GM21526 (cell line): ENCODE results near the gene OR51M1.
"Not testable (repeated sequence)": the region's sequence is repeated elsewhere in the genome, so short reads cannot be mapped to it uniquely, and the experiment has no call there.

Experiments used
- ATAC-seq: cut with Tn5 transposase; IDR thresholded peaks from one replicate; pipeline ENCODE4 v1.9.1; 2021; ENCODE audit warnings: moderate library complexity; ENCODE audit not compliant: unreplicated experiment, low FRiP score

OR51M1 gene, protein sequence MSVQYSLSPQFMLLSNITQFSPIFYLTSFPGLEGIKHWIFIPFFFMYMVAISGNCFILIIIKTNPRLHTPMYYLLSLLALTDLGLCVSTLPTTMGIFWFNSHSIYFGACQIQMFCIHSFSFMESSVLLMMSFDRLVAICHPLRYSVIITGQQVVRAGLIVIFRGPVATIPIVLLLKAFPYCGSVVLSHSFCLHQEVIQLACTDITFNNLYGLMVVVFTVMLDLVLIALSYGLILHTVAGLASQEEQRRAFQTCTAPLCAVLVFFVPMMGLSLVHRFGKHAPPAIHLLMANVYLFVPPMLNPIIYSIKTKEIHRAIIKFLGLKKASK

DNA sequence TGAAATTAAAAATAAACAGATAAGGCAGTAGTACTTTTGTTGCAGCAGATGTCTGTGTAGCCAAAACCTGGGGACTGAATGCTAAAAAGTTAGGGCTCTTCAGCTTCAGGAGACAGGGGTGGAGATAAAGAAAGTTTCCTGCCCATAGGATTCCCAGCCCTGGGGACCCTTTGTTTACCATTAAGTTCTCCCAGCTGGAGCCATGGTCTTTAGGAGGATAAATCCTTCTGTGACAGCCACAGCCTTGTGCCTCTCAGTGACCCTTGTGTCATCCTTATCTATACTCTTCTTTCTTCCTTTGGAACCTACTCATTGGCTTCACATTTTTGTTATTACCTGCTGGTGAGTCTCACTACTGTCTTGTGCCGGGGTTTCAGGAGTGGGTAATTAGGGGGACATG, at the start of gene OR51M1:
TSS of gene OR51M1 (plus strand) at position 237 of the 400 bp plus-strand sequence. CDS start 5,587 bp downstream, outside the sequence.
- no peak for ATAC-seq

- ATAC-seq: no peak
Observed at GRCh38 chr11:5335170-5335569, 48.4 kb upstream of the OR51M1 start.

DNA sequence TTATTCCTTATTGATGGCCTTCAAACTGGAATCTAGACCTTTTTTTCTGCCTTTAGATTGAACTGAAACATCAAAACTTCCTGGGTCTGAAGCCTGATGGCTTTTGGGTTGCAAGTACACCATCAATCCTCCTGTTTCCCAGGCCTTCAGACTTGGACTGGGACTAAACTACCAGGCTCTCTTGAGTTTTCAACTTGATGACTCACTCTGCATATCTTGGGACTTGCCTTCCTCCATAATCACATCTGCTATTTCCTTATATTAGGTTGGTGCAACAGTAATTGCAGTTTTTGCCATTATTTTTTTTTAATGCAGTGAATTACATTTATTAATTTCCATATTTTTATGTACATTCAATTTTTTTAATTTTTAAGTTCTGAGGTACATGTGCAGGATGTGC, 47.3 kb upstream of the OR51M1 start:
- no peak for ATAC-seq

DNA sequence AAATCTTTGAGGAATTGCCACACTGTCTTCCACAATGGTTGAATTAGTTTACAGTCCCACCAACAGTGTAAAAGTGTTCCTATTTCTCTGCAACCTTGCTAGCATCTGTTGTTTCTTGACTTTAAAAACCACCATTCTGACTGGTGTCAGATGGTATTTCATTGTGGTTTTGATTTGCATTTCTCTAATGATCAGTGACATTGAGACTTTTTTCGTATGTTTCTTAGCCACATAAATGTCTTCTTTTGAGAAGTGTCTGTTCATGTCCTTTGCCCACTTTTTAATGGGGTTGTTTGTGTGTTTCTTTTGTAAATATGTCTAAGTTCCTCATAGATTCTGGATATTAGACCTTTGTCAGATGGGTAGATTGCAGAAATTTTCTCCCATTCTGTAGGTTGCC, 46.4 kb upstream of the OR51M1 start:
- not testable (repeated sequence) for ATAC-seq

DNA sequence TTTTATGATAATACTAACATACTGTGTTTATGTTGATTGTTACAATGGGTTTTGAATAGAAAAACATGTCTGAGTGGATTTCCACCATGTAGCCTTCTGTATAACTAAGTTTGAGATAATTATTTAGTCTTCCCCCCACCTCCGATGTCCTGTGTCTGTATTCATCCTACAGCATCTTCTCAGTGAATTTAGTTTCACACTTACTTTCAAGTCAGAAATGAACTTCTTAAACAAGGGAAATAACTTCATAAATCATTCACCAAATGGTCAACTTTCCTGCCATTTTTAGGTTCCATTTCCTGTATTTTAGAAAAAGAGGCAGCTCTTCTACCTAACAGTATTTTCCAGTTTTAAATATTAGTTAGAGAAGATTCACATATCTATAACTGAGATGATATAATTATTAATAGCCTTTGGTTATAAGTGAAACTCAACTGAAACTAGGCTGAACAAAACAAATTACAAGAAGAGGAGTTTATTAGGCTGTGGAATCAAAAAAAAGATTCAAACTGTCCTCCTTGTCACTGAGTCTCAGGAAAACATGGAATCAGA, 43.8 kb upstream of the OR51M1 start:
- no peak for ATAC-seq

- ATAC-seq: no peak
Observed at GRCh38 chr11:5343474-5344335, 39.9 kb upstream of the OR51M1 start, which contains the start of gene OR51B5. Gene OR51B5, minus strand, starts transcription at chr11:5343524. Its CDS starts 0 bp downstream, at chr11:5343524.

GRCh38 chr11:5345831-5346230, 37.8 kb upstream of the OR51M1 start:
- no peak for ATAC-seq

DNA sequence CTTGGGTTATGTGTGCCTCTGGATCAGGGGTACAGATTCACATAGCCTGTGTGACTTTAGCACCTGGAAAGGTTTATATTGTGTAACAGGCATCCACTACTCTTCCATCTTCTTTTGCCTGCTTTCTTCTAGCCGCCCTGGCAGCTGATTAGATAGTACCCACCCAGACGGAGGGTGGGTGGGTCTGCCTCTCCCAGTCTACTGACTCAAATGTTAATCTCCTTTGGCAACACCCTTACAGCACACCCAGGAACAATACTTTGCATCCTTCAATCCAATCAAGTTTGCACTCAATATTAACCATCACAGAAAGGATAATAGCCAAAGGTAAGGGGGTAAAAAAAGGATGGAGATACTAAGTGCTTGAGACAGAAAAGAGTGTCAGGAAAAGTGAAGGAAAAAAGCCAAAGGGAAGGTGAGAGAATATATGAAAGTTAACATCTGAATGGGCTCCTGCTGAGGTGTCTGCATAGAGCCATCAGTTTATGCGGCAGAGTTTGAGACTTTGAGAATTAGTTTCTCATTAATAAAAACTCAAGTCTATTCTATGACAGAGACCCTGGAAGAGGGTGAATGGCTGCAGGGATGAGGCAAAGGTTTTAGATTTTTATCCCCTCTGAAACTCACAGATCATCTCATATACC, 34.9 kb upstream of the OR51M1 start:
- no peak for ATAC-seq

- no peak for ATAC-seq
Observed at GRCh38 chr11:5349550-5349949, 34.1 kb upstream of the OR51M1 start.

- ATAC-seq: no peak
Observed at GRCh38 chr11:5351208-5351607, 32.4 kb upstream of the OR51M1 start, which contains the start of gene OR51B6. Gene OR51B6, plus strand, starts transcription at chr11:5351508. Its CDS starts 0 bp downstream, at chr11:5351508.

GRCh38 chr11:5356031-5356430, 27.6 kb upstream of the OR51M1 start:
- ATAC-seq: not testable (repeated sequence)

DNA sequence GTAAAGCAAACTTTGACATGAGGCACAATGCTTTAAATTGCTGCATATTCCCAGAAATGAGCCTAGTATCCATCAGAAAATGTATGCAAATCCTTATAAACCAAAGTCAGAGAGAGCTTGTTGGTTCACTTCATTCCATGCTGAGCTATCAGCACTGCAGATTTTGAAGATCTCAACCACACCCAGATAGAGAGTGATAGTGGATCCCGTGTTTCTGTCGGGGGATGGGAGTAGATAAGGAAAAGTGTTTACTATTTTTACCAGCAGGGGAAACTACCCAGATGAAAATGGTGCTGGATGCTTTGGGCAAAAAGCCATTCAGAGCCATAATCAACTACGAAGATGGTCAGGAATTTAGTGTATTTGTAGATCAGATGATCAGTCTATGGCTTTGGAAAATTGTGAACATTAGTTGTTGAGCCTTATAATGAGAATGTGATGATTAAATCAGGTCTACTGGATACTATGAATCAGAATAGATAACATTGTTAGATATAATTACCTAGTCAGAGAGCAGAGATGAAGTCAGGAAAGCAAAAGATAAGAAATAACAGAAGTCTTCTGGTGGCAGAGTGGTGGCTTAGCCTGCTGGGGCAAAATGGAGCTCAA, 21.5 kb upstream of the OR51M1 start:
- ATAC-seq: no peak

DNA sequence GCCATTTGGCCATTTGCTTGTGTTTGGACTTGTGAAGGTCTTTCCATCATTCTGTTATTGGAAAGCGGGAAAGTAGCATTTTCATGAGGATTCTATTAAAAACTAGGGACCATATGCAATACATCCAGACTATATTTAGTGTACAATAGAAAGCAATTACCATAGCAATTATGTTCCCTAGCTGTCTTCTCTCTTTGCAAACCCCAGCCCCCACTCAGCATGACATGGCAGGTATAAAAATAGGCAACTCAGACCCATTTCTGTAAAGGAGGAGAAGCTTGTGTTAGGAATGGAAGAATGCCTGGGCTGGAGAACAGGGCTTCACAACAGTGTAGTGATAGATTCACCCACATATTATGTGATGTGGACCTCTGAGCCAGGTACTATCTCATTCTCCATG, 19.9 kb upstream of the OR51M1 start:
- ATAC-seq: no peak

- no peak for ATAC-seq
Observed at GRCh38 chr11:5364214-5364613, 19.4 kb upstream of the OR51M1 start.

GRCh38 chr11:5366365-5366764, 17.2 kb upstream of the OR51M1 start:
- not testable (repeated sequence) for ATAC-seq

- no peak for ATAC-seq
Observed at GRCh38 chr11:5366856-5367255, 16.8 kb upstream of the OR51M1 start.

DNA sequence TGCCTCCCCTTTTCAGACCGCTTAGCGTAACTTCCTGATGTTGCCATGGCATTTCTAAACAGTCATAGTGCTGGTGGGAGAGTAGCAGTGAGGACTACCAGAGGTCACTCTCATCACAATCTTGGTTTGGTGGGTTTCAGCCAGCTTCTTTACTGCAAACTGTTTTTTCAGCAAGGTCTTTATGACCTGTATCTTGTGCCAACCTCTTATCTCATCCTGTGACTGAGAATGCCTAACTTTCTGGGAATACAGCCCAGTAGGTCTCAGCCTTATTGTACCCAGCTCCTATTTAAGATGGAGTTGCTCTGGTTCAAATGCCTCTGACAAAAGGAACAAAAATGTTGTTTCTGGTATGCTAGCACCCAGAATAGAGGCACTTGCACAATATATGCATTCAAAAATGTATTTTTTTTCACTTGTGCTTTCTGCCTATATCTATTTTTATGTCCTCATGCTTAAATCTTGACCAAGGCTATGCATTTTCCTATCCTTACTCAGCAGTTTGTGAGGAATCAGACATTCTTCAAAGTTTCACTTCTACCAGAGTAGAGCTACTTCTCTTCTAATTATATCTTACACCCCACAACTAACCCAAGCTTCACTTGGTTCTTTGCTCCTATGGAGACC, 16.1 kb upstream of the OR51M1 start:
- ATAC-seq: no peak

DNA sequence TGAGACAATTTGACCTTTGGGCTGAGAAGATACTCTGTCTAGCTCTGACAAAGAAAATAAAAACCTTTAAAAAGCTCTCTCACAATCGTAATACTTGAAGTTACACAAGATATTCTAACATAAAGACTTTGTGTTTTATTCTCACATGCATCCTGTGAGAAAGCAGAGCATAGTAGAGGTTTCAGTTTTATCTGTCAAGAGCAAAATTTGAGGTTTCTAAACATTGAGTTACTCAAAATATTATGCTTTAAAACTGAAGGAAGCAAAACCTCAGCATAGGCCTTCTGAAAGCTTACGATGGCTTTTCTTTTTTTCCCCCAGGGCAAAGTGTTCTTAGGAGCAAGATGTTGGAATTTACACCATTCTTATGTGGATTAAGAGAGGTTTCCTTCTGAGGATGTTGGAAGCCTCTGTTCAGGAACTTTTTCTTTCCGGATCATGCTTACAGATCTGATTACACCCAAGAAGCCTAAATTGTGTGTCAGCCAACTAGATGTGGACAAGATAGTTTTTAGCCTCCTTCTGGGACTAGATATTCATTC, 15.0 kb upstream of the OR51M1 start:
- no peak for ATAC-seq

GRCh38 chr11:5369789-5370188, 13.8 kb upstream of the OR51M1 start:
- ATAC-seq: no peak
